GM18505 (cell line): ENCODE results near the gene CATSPERB.
"Not testable (repeated sequence)": the region's sequence is repeated elsewhere in the genome, so short reads cannot be mapped to it uniquely, and the experiment has no call there.

ENCODE experiments used
- ATAC-seq: cut with Tn5 transposase; IDR thresholded peaks from one replicate; pipeline ENCODE4 v1.9.1; 2021; ENCODE audit not compliant: unreplicated experiment
- POLR2A ChIP-seq: IDR thresholded peaks from 4 replicates; pipeline ENCODE4 v1.6.1; 2011; ENCODE audit warnings: borderline replicate concordance; ENCODE audit not compliant: insufficient read depth, insufficient read length; ENCODE audit errors: extremely low read depth

The CATSPERB gene

GRCh38 chr14:91748049-91748448, 16.2 kb upstream of the CATSPERB start:
- TF ChIP-seq POLR2A: no peak
- ATAC-seq: no peak

GRCh38 chr14:91745344-91745743, 13.5 kb upstream of the CATSPERB start:
- no peak for TF ChIP-seq POLR2A
- ATAC-seq: no peak

GRCh38 chr14:91744068-91744480, 12.2 kb upstream of the CATSPERB start:
- TF ChIP-seq POLR2A: no peak
- ATAC-seq: no peak

GRCh38 chr14:91743305-91743653, 11.4 kb upstream of the CATSPERB start:
- no peak for TF ChIP-seq POLR2A
- ATAC-seq: no peak

GRCh38 chr14:91742621-91743304, 10.9 kb upstream of the CATSPERB start:
- no peak for TF ChIP-seq POLR2A
- ATAC-seq: no peak

DNA sequence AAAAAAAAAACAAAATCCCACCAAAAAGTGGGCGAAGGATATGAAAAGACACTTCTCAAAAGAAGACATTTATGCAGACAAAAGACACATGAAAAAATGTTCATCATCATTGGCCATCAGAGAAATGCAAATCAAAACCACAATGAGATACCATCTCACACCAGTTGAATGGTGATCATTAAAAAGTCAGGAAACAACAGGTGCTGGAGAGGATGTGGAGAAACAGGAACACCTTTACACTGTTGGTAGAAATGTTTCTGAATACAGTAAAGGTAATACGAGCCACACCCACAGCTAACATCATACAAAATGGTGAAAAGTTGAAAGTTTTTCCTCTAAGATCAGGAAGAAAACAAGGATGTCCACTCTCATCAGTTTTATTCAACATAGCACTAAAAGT, 8.0 kb upstream of the CATSPERB start:
- ATAC-seq: not testable (repeated sequence)

DNA sequence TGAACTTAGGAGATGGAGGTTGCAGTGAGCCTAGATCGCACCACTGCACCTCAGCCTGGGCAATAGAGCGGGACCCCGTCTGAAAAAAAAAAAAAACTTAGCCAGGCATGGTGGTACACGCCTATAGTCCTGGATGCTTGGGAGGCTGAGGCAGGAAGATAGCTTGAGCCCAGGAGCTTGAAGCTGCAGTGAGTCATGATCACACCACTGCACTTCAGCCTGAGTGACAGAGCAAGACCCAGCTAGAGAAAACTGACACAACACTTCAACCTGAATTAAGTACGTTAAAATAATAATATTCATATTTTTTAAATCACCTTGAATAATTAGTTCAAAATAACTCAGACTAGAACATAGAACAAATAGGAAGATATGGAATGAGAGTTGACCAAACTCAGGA, 5.7 kb upstream of the CATSPERB start:
- no peak for TF ChIP-seq POLR2A
- ATAC-seq: no peak

DNA sequence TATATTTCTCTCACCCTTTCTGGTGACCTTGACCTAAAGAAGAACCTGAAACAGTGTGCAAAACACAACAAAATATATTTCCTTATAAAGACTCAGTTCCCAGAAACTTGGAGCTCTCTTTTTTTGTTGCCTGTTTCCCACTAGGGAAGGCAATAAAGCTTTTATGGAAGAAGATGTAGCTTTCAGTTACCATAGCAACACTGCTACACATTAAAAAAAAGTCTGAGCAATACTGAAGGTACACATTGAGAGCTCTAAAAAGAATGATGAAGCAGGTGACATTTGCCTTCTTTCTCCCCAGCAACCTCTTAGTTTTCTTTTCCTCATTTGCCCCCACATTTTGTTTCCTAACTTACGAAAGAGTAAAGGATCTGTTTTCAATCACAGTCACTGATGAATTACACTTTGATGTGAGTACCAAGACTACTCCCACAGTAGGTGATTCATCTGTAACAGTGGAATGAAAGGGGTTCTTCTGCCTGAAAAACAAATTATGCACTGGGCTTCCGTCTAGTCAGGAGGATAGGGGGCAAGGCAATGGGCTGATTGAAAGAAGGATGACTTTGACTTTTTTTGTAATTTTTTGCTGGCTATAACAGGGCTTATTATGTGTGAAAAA, 1.1 kb upstream of the CATSPERB start:
- ATAC-seq: no peak
- no peak for TF ChIP-seq POLR2A

DNA sequence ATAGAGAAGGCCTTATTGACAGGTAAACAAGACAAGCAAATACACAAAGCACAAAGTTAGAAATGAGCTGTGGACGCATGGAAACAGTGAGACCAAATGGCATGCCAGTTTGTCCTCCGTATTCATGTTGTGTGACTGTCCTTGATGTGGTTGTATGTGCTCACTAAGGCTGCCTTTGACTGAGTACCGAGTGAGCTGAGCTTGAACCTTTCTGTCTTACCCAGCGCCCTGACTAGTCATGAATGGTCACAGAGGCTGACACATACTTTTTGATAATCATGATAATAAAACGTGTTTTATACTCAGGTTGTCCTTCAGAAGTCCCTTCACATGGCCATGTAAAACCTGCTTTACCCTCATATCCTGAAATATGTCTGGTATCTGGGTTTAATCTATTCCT, 553 bp upstream of the CATSPERB start:
- no peak for ATAC-seq
- TF ChIP-seq POLR2A: no peak

DNA sequence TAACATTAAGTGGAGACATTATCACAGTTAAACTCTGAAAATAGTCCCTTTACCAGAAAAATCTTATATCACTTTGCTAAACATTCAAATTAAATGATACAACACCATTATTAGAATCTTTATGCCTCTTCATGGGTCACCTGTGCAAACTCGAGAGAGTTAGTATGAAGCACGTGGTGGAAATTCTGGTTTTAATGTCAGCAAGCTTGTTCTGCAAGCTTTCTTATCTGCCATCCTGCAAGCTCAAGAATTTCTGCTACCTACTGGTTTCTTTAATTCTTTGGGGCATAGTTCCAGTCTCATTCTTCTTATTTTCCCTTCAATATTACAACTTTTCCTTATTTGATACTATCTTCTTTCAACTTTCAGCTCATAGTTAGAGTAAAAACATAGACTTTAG, 868 bp downstream of the CATSPERB start:
- TF ChIP-seq POLR2A: no peak
- no peak for ATAC-seq

DNA sequence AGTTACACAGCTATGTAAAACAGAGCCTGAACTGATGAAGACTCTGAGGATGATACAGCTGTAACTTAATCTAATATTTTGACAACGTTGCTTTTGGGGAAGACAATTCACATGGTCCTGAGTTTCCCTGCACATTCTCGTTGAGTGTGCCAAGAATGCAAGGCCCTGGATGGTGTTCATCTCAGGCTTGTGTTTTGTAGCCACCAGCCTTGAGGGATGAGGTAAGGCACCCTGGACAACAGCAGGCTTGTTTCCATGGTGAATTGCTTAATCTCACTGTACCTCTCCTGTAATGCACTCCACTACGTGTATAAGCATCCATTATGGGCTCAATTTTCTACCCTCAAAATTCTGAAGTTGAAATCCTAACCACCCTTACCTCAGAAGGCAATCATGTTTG, 2.1 kb downstream of the CATSPERB start:
- no peak for ATAC-seq
- no peak for TF ChIP-seq POLR2A

DNA sequence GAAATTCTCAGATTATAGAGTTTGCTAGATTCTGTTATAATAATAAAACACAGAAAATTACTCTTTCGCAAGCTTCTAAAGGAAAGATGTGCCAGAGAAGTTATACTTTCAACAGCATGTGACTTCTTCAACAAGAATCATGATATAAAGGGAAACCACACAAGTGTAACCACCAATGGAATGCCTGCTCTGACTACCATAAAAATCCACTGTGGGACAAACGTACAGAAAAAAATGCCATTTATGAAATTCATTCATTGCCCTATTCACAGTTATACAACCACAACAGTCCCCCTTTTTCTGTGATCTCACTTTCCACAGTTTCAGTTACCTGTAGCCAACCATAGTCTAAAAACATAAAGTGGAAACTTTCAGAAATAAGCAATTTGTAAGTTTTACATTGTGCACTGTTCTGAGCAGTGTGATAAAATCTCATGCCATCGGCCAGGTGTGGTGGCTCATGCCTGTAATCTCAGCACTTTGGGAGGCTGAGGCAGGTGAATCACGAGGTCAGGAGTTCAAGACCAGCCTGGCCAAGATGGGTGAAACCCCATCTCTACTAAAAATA, 3.2 kb downstream of the CATSPERB start:
- no peak for ATAC-seq
- TF ChIP-seq POLR2A: no peak

GRCh38 chr14:91727121-91727520, 4.8 kb downstream of the CATSPERB start:
- no peak for TF ChIP-seq POLR2A
- no peak for ATAC-seq

GRCh38 chr14:91723501-91723900, 8.4 kb downstream of the CATSPERB start:
- ATAC-seq: no peak
- TF ChIP-seq POLR2A: no peak
